Measurements from ENCODE around the gene SMPD4.
"Not testable (repeated sequence)": the region's sequence is repeated elsewhere in the genome, so short reads cannot be mapped to it uniquely, and the experiment has no call there.

The SMPD4 gene

GRCh38 chr2:130135692-130136541 is 45.5 kb downstream of the SMPD4 start:
- no peak for DNase-seq

GRCh38 chr2:130129120-130129829 is 52.1 kb downstream of the SMPD4 start, which contains the start of gene POTEF:
POTEF (minus strand) TSS chr2:130129222; CDS start chr2:130120515, 8,707 bp downstream.
- not testable (repeated sequence) for DNase-seq

More at GRCh38 chr2:130135692-130136541, 45.5 kb downstream of the SMPD4 start:
- TF ChIP-seq POLR2A (IDR thresholded peaks at IDR 0.05; ENCODE audit: low read length) (no peak), GATA1 (IDR thresholded peaks at IDR 0.05; ENCODE audit: low read depth, low read length) (no peak)

GRCh38 chr2:130128464-130128863 is 52.9 kb downstream of the SMPD4 start:
- not testable (repeated sequence) for DNase-seq

GRCh38 chr2:130127726-130128125 is 53.7 kb downstream of the SMPD4 start:
- not testable (repeated sequence) for DNase-seq

DNA sequence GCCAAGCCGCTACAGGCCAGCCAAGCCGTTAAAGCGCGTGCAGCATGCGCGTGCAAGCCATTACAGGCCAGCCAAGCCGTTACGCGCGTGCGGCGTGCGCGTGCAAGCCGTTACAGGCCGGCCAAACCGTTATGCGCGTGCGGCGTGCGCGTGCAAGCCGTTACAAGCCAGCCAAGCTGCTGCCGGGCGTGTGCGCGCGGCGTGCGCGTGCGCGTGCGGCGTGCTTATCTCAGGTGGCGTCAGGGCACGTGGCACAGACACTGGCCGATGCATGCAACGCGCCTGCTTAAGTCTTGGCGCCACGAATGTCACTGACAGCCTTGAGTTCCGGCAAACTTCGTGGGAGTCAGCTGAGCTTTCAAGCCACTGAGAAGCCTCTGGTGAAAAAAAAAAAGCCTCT is 60.5 kb downstream of the SMPD4 start:
- DNase-seq = not testable (repeated sequence)

DNA sequence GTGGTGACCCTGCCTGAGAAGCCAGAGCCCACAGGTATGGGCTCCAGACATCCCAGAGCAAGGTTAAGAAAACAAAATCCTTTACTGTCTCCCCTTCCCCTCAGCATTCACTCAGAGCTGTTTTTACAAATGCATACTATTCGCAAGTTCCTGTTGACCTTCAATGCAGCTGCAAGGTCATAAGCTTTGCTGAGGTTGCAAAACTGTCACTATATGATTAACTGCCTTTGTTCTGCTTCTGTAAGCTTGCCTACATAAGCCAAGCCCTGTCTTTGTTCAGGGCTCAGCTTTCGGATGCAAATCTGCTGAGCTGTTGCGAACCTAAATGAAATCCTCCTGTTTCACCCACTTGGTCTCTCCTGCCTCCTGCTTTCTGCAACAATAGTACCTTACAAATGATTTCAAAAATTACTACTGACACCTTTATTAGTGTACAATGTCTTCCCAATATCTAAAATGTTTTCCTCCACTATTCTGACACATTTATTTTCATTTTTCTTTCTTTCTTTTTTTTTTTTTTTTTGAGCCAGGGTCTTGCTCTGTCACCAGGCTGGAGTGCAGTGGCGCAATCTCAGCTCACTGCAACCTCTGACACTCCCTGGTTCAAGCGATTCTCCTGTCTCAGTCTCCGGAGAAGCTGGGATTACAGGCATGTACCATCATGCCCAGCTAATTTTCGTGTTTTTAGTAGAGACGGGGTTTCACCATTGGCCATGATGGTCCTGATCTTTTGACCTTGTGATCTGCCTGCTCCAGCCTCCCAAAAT is 78.6 kb downstream of the SMPD4 start:
- not testable (repeated sequence) for DNase-seq
